ENCODE measurements around the gene SNORC.
"Not testable (repeated sequence)": the region's sequence is repeated elsewhere in the genome, so short reads cannot be mapped to it uniquely, and the experiment has no call there.

SNORC gene

GRCh38 chr2:232870018-232870765 is at the start of gene SNORC:
SNORC (plus strand) TSS chr2:232870264; CDS start chr2:232870342, 78 bp downstream.
- no peak for DNase-seq (ENCODE audit: low read depth in 2 of 2, low spot score in 1 of 2)

GRCh38 chr2:232829988-232830387 is 40.1 kb upstream of the SNORC start:
- DNase-seq (ENCODE audit: low read depth in 2 of 2, low spot score in 1 of 2): no peak

DNA sequence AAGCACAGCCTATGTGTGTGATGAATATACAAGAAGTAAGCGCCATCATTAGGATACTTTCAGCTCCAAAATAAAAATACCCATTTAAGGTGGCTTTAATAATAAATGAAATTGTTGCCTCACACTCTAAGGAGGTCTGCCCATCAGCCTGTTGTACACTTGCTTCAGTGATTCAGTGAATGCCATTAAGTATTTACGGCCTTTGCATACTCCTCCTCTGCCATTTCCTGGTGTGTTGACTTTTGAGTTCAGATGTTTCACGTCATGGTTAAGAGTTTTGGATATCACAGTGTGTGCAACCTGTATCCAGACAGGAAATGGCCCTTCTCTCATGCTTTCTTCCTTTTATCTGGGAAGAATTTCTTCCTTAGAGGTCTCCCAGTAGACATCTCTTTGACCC is 38.6 kb upstream of the SNORC start:
- DNase-seq (ENCODE audit: low read depth in 2 of 2, low spot score in 1 of 2): no peak

DNA sequence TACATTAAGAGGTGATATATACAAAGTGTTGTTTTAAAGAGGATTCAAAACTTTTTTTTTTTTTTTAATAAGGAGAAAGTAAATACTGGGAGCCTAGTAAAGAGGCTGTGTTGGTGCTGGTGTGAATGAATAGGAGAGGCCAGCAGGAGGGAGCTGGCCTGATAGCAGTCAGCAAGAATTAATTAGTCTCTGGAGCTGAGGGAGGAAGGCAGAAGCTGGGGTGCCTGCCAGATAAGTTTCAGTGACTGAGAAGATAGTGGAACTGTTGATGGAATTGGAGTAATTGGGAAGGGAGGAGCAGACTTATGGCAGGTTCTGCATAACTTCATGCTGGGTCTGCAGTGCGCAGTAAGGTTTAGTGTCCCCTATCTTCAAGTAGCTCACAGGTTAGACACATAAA is 36.2 kb upstream of the SNORC start:
- DNase-seq (ENCODE audit: low read depth in 2 of 2, low spot score in 1 of 2): no peak

GRCh38 chr2:232835687-232836208 is 34.3 kb upstream of the SNORC start:
- no peak for DNase-seq (ENCODE audit: low read depth in 2 of 2, low spot score in 1 of 2)

GRCh38 chr2:232836934-232837333 is 33.1 kb upstream of the SNORC start:
- no peak for DNase-seq (ENCODE audit: low read depth in 2 of 2, low spot score in 1 of 2)

- DNase-seq (ENCODE audit: low read depth in 2 of 2, low spot score in 1 of 2): peak; percentile 24 to 55
Observed at GRCh38 chr2:232838406-232838874, 31.6 kb upstream of the SNORC start.

GRCh38 chr2:232839411-232840079 is 30.5 kb upstream of the SNORC start:
- no peak for DNase-seq (ENCODE audit: low read depth in 2 of 2, low spot score in 1 of 2)

DNA sequence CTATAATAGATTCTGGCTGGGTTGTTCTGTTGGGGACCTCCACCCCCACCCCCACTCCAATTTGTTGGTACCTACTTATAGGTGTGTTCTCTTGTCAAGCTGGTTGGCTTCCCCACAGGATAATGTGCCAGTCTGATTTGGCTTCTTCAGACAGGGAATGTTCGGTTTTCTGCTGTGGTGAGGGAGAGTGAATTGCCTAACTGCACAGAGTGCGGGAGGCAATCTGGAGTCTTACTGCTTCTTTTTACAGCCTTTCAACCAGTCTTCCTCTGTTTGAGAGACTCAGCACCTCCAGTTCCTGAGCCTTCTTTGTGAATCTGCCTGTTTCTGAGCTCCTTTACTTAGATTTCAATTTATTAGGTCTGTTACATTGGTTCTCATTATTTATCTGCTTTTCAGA is 27.4 kb upstream of the SNORC start:
- no peak for DNase-seq (ENCODE audit: low read depth in 2 of 2, low spot score in 1 of 2)

- DNase-seq (ENCODE audit: low read depth in 2 of 2, low spot score in 1 of 2): no peak
Observed at GRCh38 chr2:232843834-232844233, 26.2 kb upstream of the SNORC start.

- no peak for DNase-seq (ENCODE audit: low read depth in 2 of 2, low spot score in 1 of 2)
Observed at GRCh38 chr2:232846055-232846454, 24.0 kb upstream of the SNORC start.

- no peak for DNase-seq (ENCODE audit: low read depth in 2 of 2, low spot score in 1 of 2)
Observed at GRCh38 chr2:232850039-232850438, 20.0 kb upstream of the SNORC start.

DNA sequence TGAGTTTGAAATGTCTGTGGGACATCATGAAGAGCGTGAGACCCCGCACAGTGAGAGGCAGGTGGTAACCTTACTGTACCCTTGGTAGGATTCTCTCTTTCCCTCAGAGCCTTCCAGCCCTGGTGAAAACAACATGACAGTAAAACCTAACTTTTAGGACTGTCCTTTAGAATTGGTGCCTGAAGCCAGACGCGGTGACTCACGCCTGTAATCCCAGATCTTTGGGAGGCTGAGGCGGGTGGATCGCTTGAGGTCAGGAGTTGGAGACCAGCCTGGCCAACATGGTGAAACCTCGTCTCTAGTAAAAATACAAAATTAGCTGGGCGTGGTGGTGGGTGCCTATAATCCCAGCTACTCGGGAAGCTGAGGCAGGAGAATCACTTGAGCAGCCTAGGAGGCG is 18.0 kb upstream of the SNORC start:
- DNase-seq (ENCODE audit: low read depth in 2 of 2, low spot score in 1 of 2): not testable (repeated sequence)

GRCh38 chr2:232852676-232853075 is 17.4 kb upstream of the SNORC start:
- no peak for DNase-seq (ENCODE audit: low read depth in 2 of 2, low spot score in 1 of 2)

- DNase-seq (ENCODE audit: low read depth in 2 of 2, low spot score in 1 of 2): no peak
Observed at GRCh38 chr2:232854082-232854481, 16.0 kb upstream of the SNORC start.

GRCh38 chr2:232857158-232857563 is 12.9 kb upstream of the SNORC start:
- DNase-seq (ENCODE audit: low read depth in 2 of 2, low spot score in 1 of 2): no peak

DNA sequence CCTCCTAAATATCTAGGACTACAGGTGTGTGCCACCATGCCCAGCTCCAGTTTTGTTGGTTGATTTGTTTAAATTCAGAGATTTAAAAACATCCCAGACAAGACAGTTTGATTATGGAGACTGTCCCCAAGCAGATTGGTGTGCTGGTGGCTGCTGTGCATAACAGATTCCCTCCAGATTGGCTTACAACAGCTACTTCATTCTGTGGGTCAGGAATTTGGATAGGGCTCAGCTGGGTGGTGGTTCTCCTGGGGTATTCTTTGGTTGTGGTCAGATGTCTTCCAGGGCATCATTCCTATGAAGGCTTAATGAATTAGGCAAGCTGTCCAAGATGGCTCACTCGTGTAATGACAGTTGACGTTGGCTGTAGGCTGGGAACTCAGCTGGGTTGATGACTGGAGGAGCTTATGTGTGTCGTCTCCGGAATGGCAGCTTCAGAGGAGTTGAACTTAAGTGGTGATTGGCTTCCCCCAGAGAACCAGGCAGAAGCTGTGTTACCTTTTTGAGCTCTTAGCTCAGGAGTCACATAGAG is 10.6 kb upstream of the SNORC start:
- DNase-seq (ENCODE audit: low read depth in 2 of 2, low spot score in 1 of 2): no peak

- no peak for DNase-seq (ENCODE audit: low read depth in 2 of 2, low spot score in 1 of 2)
Observed at GRCh38 chr2:232860593-232861241, 9.3 kb upstream of the SNORC start.

- DNase-seq (ENCODE audit: low read depth in 2 of 2, low spot score in 1 of 2): no peak
Observed at GRCh38 chr2:232861353-232861752, 8.7 kb upstream of the SNORC start.

GRCh38 chr2:232863996-232864395 is 6.1 kb upstream of the SNORC start:
- no peak for DNase-seq (ENCODE audit: low read depth in 2 of 2, low spot score in 1 of 2)

DNA sequence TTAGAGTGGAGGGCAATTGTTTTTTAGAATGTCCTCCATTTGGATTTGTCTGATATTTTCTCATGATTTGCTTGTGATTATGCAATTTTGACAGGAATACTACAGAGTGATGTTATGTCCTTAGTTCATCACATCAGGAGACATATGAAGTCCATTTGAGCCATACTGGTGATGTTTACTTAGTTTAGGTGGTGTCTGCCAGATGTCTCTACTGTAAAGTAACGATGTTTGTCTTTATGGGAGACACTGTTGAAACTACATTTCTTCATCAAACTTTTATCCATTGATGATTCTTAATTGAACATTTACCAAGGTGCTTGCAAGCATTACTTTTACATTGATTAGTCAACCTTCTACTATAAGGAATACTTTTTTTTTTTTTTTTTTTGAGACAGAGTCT is 4.9 kb upstream of the SNORC start:
- DNase-seq (ENCODE audit: low read depth in 2 of 2, low spot score in 1 of 2): no peak

GRCh38 chr2:232866104-232866503 is 4.0 kb upstream of the SNORC start:
- no peak for DNase-seq (ENCODE audit: low read depth in 2 of 2, low spot score in 1 of 2)
